Stomach (tissue), 9 donors: Measurements from ENCODE around the gene QRICH1. TPM values are rescaled to one million over a fixed set of nuclear protein-coding genes. Genes with fewer than 3 reads are reported as not detected.

ENCODE experiments used
- DNase-seq, 2 donors: peaks; one replicate each; pipeline versions ENCODE4 v3.0.0 to v3.0.0-alpha.2; 2013 to 2019
- H3K27ac ChIP-seq, 5 donors: fragments of 200-600 bp in 4 of 5; sonication (generic) in 4 of 5; one replicate each; pipeline ENCODE4 v1.5.1; 2013 to 2019; ENCODE audit warnings: mild to moderate bottlenecking in 1 of 5, moderate library complexity in 1 of 5
- H3K27me3 ChIP-seq, 3 donors: fragments of 200-600 bp; sonication (generic); one replicate each; pipeline ENCODE4 v1.5.1; 2017 to 2019; ENCODE audit warnings: mixed run types in 1 of 3
- H3K36me3 ChIP-seq, 4 donors: fragments of 200-600 bp; sonication (generic); 1 replicate in 3 of 4; 2 replicates in 1 of 4; pipeline ENCODE4 v1.5.1; 2016 to 2019
- H3K4me1 ChIP-seq, 4 donors: fragments of 200-600 bp; sonication (generic); one replicate each; pipeline ENCODE4 v1.5.1; 2016 to 2019
- H3K4me3 ChIP-seq, 4 donors: fragments of 200-600 bp; sonication (generic) in 3 of 4; one replicate each; pipeline ENCODE4 v1.5.1; 2016 to 2019; ENCODE audit warnings: mild to moderate bottlenecking in 1 of 4
- H3K9me3 ChIP-seq, 4 donors: fragments of 200-600 bp; sonication (generic); one replicate each; pipeline ENCODE4 v1.5.1; 2016 to 2019
- CTCF ChIP-seq, 7 experiments: fragments of 450-650 bp in 4 of 7; fragments of 200-600 bp in 3 of 7; sonication (generic) in 3 of 7; IDR thresholded peaks; one replicate each; pipeline ENCODE4 v1.5.1; 2016 to 2019; ENCODE audit warnings: antibody characterized with exemption in 7 of 7, control low read depth in 2 of 7, mild to moderate bottlenecking in 1 of 7
- EP300 ChIP-seq: sonication (generic); formaldehyde crosslinking; IDR thresholded peaks from one replicate; pipeline ENCODE4 v1.6.1; 2017; ENCODE audit warnings: antibody characterized with exemption
- POLR2A ChIP-seq, 4 donors: fragments of 450-650 bp; IDR thresholded peaks; one replicate each; pipeline ENCODE4 v1.6.1; 2016; ENCODE audit warnings: antibody characterized with exemption in 4 of 4, control low read depth in 2 of 4, mild to moderate bottlenecking in 1 of 4, moderate library complexity in 1 of 4
- POLR2AphosphoS5 ChIP-seq, 3 donors: sonication (generic); formaldehyde crosslinking; IDR thresholded peaks; one replicate each; pipeline ENCODE4 v1.6.1; 2016; ENCODE audit warnings: antibody characterized with exemption in 3 of 3
- WGBS, 5 donors: extraction: QIAGEN DNeasy Blood & Tissue Kit in 3 of 5; methylation state at CpG; one replicate each; pipeline versions ENCODE4 v1.1.5 to v1.1.7; 2013 to 2018; 5-methylcytosine and 5-hydroxymethylcytosine counted together
- intact Hi-C: fragments of 100-400 bp; cut with DNase I; formaldehyde crosslinking; loops from one replicate; pipeline ENCODE4 v1.15.1; 2023; ENCODE audit warnings: low total_unique reads
- polyA plus RNA-seq, 3 donors: library from polyadenylated mRNA; stranded (reverse); fragments of 200-250 nt; gene quantifications; one replicate each; pipeline ENCODE4 v1.2.3, GENCODE V29; 2013
- total RNA-seq, 5 donors: library from RNA; depleted of rRNA; stranded (reverse); fragments of >200 nt; gene quantifications; one replicate each; pipeline versions ENCODE4 v1.1.0 to v1.2.3, GENCODE V29; 2014 to 2016
- donor health status: healthy with polysubstance abuse.
- donor health status: Bipolar disorder and iron deficiency.
- donor health status: healthy.

Gene QRICH1
- total and polyA plus RNA-seq, 8 donors: 16.1 to 105 (median 38.8) TPM

- WGBS, 5 donors: 41 to 63% (median 58%) methylated on average over 13 to 20 of the region's 20 CpGs
- Histone ChIP-seq H3K4me1 (peaks cover 0 to 51% (median 27%) of the 10 kb centered on the region in 4 donors), H3K27me3 (no peaks in the 10 kb centered on the region), H3K27ac (peak overlapping the region in 1 of 5 donors; percentile 4), H3K36me3 (peaks cover 0 to 57% (median 39%) of the 10 kb centered on the region in 4 donors), H3K9me3 (no peaks in the 10 kb centered on the region), H3K4me3 (no peak overlapping the region)
- intact Hi-C loops: no loop called here
- peak in 1 of 2 donors; percentile 73 for DNase-seq
- no peak for TF ChIP-seq CTCF (IDR thresholded peaks at IDR 0.05)
- no peak for TF ChIP-seq POLR2A (IDR thresholded peaks at IDR 0.05)
- no peak for TF ChIP-seq POLR2AphosphoS5 (IDR thresholded peaks at IDR 0.05)
- no peak for TF ChIP-seq EP300
These were observed 95.9 kb downstream of the QRICH1 start for GRCh38 chr3:48997714-48998637.

GRCh38 chr3:48997102-48997635, 96.7 kb downstream of the QRICH1 start:
- DNase-seq: no peak
- Histone ChIP-seq H3K27me3 (no peaks in the 10 kb centered on the region), H3K9me3 (no peaks in the 10 kb centered on the region), H3K4me1 (peaks cover 2 to 59% (median 30%) of the 10 kb centered on the region in 4 donors), H3K27ac (peak overlapping the region in 1 of 5 donors; percentile 4), H3K36me3 (peaks cover 0 to 61% (median 38%) of the 10 kb centered on the region in 4 donors), H3K4me3 (no peak overlapping the region)
- 78 to 87% (median 81%) methylated on average over 4 to 8 of the region's 8 CpGs for WGBS, 5 donors
- TF ChIP-seq EP300 (no peak), CTCF (IDR thresholded peaks at IDR 0.05) (no peak), POLR2A (IDR thresholded peaks at IDR 0.05) (no peak), POLR2AphosphoS5 (IDR thresholded peaks at IDR 0.05) (no peak)
- intact Hi-C loops: no loop called here

- Histone ChIP-seq H3K4me3 (no peak overlapping the region), H3K4me1 (peaks cover 7 to 64% (median 36%) of the 10 kb centered on the region in 4 donors), H3K36me3 (peaks cover 0 to 56% (median 35%) of the 10 kb centered on the region in 4 donors), H3K27ac (no peak overlapping the region), H3K9me3 (no peaks in the 10 kb centered on the region), H3K27me3 (no peaks in the 10 kb centered on the region)
- no peak for DNase-seq
- 92 to 98% (median 96%) methylated on average over 8 of the region's 8 CpGs for WGBS, 5 donors
- intact Hi-C loops: no loop called here
- TF ChIP-seq POLR2A (IDR thresholded peaks at IDR 0.05): no peak
- no peak for TF ChIP-seq EP300
- no peak for TF ChIP-seq POLR2AphosphoS5 (IDR thresholded peaks at IDR 0.05)
- TF ChIP-seq CTCF (IDR thresholded peaks at IDR 0.05): no peak
These were observed 97.2 kb downstream of the QRICH1 start for GRCh38 chr3:48996640-48997039.

- Histone ChIP-seq H3K4me3 (no peak overlapping the region), H3K36me3 (peaks cover 0 to 53% (median 34%) of the 10 kb centered on the region in 4 donors), H3K27ac (no peak overlapping the region), H3K27me3 (no peaks in the 10 kb centered on the region), H3K9me3 (no peaks in the 10 kb centered on the region), H3K4me1 (peaks cover 23 to 57% (median 43%) of the 10 kb centered on the region in 4 donors)
- no peak for DNase-seq
- TF ChIP-seq EP300: no peak
- TF ChIP-seq POLR2AphosphoS5 (IDR thresholded peaks at IDR 0.05): no peak
- TF ChIP-seq POLR2A (IDR thresholded peaks at IDR 0.05): no peak
- TF ChIP-seq CTCF (IDR thresholded peaks at IDR 0.05): no peak
- intact Hi-C loops: no loop called here
These were observed 100.0 kb downstream of the QRICH1 start for GRCh38 chr3:48993834-48994233.
